Mesothelial cell of epicardium (in vitro differentiated cells): ENCODE data around the gene CKLF. TPM values are rescaled to one million over a fixed set of nuclear protein-coding genes. Genes with fewer than 3 reads are reported as not detected.
"Not testable (repeated sequence)": the region's sequence is repeated elsewhere in the genome, so short reads cannot be mapped to it uniquely, and the experiment has no call there.

ENCODE experiments used
- DNase-seq, 2 experiments: peaks; one replicate each; pipeline ENCODE4 v3.0.0; 2021; ENCODE audit warnings: low spot score in 2 of 2; ENCODE audit not compliant: unreplicated experiment in 2 of 2
- H3K27ac Mint-ChIP-seq: 2 replicates; pipeline ENCODE4 v1.8.0; 2021; ENCODE audit warnings: mixed read lengths
- H3K27me3 Mint-ChIP-seq: 2 replicates; pipeline ENCODE4 v1.8.0; 2021; ENCODE audit warnings: low read depth, mixed read lengths
- H3K36me3 Mint-ChIP-seq: 2 replicates; pipeline ENCODE4 v1.8.0; 2021; ENCODE audit warnings: mixed read lengths
- H3K4me1 Mint-ChIP-seq: 2 replicates; pipeline ENCODE4 v1.8.0; 2021; ENCODE audit warnings: mixed read lengths
- H3K4me3 Mint-ChIP-seq: 2 replicates; pipeline ENCODE4 v1.8.0; 2021; ENCODE audit warnings: mild to moderate bottlenecking, moderate library complexity, mixed read lengths
- H3K9me3 Mint-ChIP-seq: 2 replicates; pipeline ENCODE4 v1.8.0; 2021; ENCODE audit warnings: mixed read lengths
- CTCF ChIP-seq: fragments of 200-600 bp; sonication (generic); IDR thresholded peaks from one replicate; pipeline ENCODE4 v1.5.0; 2021; ENCODE audit warnings: antibody characterized with exemption; ENCODE audit not compliant: unreplicated experiment
- total RNA-seq: library from RNA; stranded (reverse); gene quantifications from 3 replicates; pipeline ENCODE4 v1.2.1, GENCODE V29; 2021

CKLF gene
- total RNA-seq, 1 donor from 2014 or later, result 31.1 TPM

- Mint-ChIP-seq H3K9me3 (no peaks in the 10 kb centered on the region), H3K27ac (peak overlapping the region; percentile 79)
These were observed 9.2 kb downstream of the CKLF start for GRCh38 chr16:66561381-66562080.

GRCh38 chr16:66562409-66562808, 10.0 kb downstream of the CKLF start:
- Mint-ChIP-seq H3K27ac (no peak overlapping the region), H3K9me3 (no peaks in the 10 kb centered on the region), H3K36me3 (peaks cover 29% of the 10 kb centered on the region), H3K4me3 (no peak overlapping the region), H3K27me3 (no peaks in the 10 kb centered on the region), H3K4me1 (peaks cover 4% of the 10 kb centered on the region)
- no peak for DNase-seq
- no peak for TF ChIP-seq CTCF

More at GRCh38 chr16:66561381-66562080, 9.2 kb downstream of the CKLF start:
- peaks cover 22% of the 10 kb centered on the region for H3K36me3 Mint-ChIP-seq
- H3K4me3 Mint-ChIP-seq, result no peak overlapping the region
- no peaks in the 10 kb centered on the region for H3K27me3 Mint-ChIP-seq
- no peak for TF ChIP-seq CTCF
- no peak for DNase-seq
- peaks cover 4% of the 10 kb centered on the region for H3K4me1 Mint-ChIP-seq

GRCh38 chr16:66562986-66563385, 10.6 kb downstream of the CKLF start:
- H3K27me3 Mint-ChIP-seq, result no peaks in the 10 kb centered on the region
- H3K4me3 Mint-ChIP-seq, result no peak overlapping the region
- no peak for DNase-seq
- peak overlapping the region; percentile 62 for H3K27ac Mint-ChIP-seq
- peaks cover 4% of the 10 kb centered on the region for H3K4me1 Mint-ChIP-seq
- no peak for TF ChIP-seq CTCF
- peaks cover 31% of the 10 kb centered on the region for H3K36me3 Mint-ChIP-seq
- no peaks in the 10 kb centered on the region for H3K9me3 Mint-ChIP-seq

GRCh38 chr16:66563574-66564334, 11.4 kb downstream of the CKLF start:
- Mint-ChIP-seq H3K27me3 (no peaks in the 10 kb centered on the region), H3K27ac (no peak overlapping the region), H3K36me3 (peaks cover 29% of the 10 kb centered on the region), H3K4me1 (peaks cover 4% of the 10 kb centered on the region), H3K9me3 (no peaks in the 10 kb centered on the region), H3K4me3 (no peak overlapping the region)
- DNase-seq, result no peak
- no peak for TF ChIP-seq CTCF

GRCh38 chr16:66566051-66566901, 13.9 kb downstream of the CKLF start, which contains the start of gene CMTM1:
TSS of gene CMTM1 (plus strand) at chr16:66566439. CDS start at chr16:66566514, 75 bp downstream.
- DNase-seq, result no peak
- Mint-ChIP-seq H3K4me3 (no peak within 1 kb of the TSS), H3K27me3 (no peaks in the 10 kb centered on the region), H3K9me3 (no peaks in the 10 kb centered on the region), H3K36me3 (peaks cover 22% of the 10 kb centered on the region), H3K27ac (no peak within 1 kb of the TSS), H3K4me1 (peaks cover 4% of the 10 kb centered on the region)
- TF ChIP-seq CTCF, result no peak

GRCh38 chr16:66567270-66567669, 14.9 kb downstream of the CKLF start:
- H3K4me1 Mint-ChIP-seq, H3K4me3 Mint-ChIP-seq, H3K27me3 Mint-ChIP-seq, H3K9me3 Mint-ChIP-seq, DNase-seq, H3K27ac Mint-ChIP-seq: not testable (repeated sequence)
- H3K36me3 Mint-ChIP-seq, result peaks cover 17% of the 10 kb centered on the region
